HEK293 (cell line): Measurements from ENCODE around the gene SNX20.

ENCODE experiments used
- CTCF ChIP-seq: fragments of 450-650 bp; formaldehyde crosslinking; IDR thresholded peaks from 2 replicates; pipeline ENCODE4 v1.5.1; 2016; ENCODE audit warnings: missing biosample characterization, missing genetic modification characterization
- HOXA7 ChIP-seq: sonication (generic); formaldehyde crosslinking; IDR thresholded peaks from 2 replicates; pipeline ENCODE4 v1.8.1; 2022; ENCODE audit warnings: missing genetic modification reagents, borderline replicate concordance
- YY1 ChIP-seq: fragments of 450-650 bp; formaldehyde crosslinking; IDR thresholded peaks from 2 replicates; pipeline ENCODE4 v1.5.1; 2018; ENCODE audit warnings: missing biosample characterization, missing genetic modification characterization
- ZNF23 ChIP-seq: fragments of 450-650 bp; formaldehyde crosslinking; IDR thresholded peaks from 2 replicates; pipeline ENCODE4 v1.5.1; 2016; ENCODE audit warnings: missing biosample characterization, missing genetic modification characterization, borderline replicate concordance
- ZNF274 ChIP-seq, 2 experiments: fragments of 200-500 bp in 1 of 2; fragments of 450-650 bp in 1 of 2; sonication (Bioruptor generic) in 1 of 2; formaldehyde crosslinking in 1 of 2; IDR thresholded peaks; 2 replicates each; pipeline versions ENCODE4 v1.5.1 to v1.6.1; 2014 to 2016; ENCODE audit warnings: borderline replicate concordance in 1 of 2, inconsistent platforms in 1 of 2, low read length in 1 of 2, missing biosample characterization in 1 of 2, missing genetic modification characterization in 1 of 2
- ZNF514 ChIP-seq: fragments of 450-650 bp; formaldehyde crosslinking; IDR thresholded peaks from 2 replicates; pipeline ENCODE4 v1.5.1; 2016; ENCODE audit warnings: missing biosample characterization, missing genetic modification characterization

DNA sequence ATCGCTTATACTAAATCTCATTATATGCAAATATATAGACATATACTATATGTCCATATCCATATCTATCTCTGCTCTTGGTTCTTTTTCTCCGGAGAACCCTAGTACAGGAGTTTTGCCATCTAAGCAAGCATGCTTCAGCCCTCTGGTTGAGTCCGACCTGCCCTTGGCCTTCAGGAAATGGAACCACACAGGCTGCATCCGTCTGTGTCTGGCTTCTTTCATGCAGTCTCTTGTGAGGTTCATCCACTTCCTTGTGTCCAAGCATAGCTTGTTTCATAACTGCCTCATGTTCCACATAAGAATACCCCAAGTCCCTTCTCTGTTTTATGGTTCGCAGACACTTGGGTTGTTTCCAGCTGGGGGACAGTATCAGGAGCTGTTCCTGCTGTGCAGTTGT lies 16.8 kb downstream of the SNX20 start:
- TF ChIP-seq ZNF274 (IDR thresholded peaks at IDR 0.05; ENCODE audit: low read length) = no peak
- no peak for TF ChIP-seq ZNF274 (tag by site-specific recombination; IDR thresholded peaks at IDR 0.05; ENCODE audit: borderline replicate concordance)
- TF ChIP-seq CTCF (tag by site-specific recombination) = no peak
- TF ChIP-seq ZNF514 = no peak
- TF ChIP-seq YY1 (tag by site-specific recombination) = no peak
- TF ChIP-seq ZNF23 (tag by site-specific recombination) = no peak
- TF ChIP-seq HOXA7 (CRISPR knock-in tag) = no peak
